Adipocyte (in vitro differentiated cells): Measurements from ENCODE around the gene UBE3B.

Source experiments
- DNase-seq: peaks from one replicate; pipeline ENCODE4 v3.0.0-alpha.2; 2015; ENCODE audit warnings: low read depth
- H3K27me3 ChIP-seq: replicated peaks from 2 replicates; pipeline ENCODE4 v1.7.0; 2013; ENCODE audit warnings: mild to moderate bottlenecking, low read length, moderate library complexity; ENCODE audit not compliant: control insufficient read depth, insufficient read depth
- H3K36me3 ChIP-seq: 2 replicates; pipeline ENCODE4 v1.7.0; 2013; ENCODE audit warnings: low read length, mild to moderate bottlenecking, moderate library complexity; ENCODE audit not compliant: control insufficient read depth, insufficient read depth, severe bottlenecking
- H3K4me1 ChIP-seq: 2 replicates; pipeline ENCODE4 v1.7.0; 2013; ENCODE audit warnings: mild to moderate bottlenecking, low read length, moderate library complexity; ENCODE audit not compliant: control insufficient read depth, insufficient read depth
- H3K4me3 ChIP-seq: 2 replicates; pipeline ENCODE4 v1.7.0; 2013; ENCODE audit warnings: mild to moderate bottlenecking, low read length, moderate library complexity
- H3K9ac ChIP-seq: 2 replicates; pipeline ENCODE4 v1.7.0; 2013; ENCODE audit warnings: mild to moderate bottlenecking, low read length, moderate library complexity
- H3K9me3 ChIP-seq: 2 replicates; pipeline ENCODE4 v1.7.0; 2013; ENCODE audit warnings: mild to moderate bottlenecking, low read length, moderate library complexity; ENCODE audit not compliant: control insufficient read depth

The UBE3B gene

DNA sequence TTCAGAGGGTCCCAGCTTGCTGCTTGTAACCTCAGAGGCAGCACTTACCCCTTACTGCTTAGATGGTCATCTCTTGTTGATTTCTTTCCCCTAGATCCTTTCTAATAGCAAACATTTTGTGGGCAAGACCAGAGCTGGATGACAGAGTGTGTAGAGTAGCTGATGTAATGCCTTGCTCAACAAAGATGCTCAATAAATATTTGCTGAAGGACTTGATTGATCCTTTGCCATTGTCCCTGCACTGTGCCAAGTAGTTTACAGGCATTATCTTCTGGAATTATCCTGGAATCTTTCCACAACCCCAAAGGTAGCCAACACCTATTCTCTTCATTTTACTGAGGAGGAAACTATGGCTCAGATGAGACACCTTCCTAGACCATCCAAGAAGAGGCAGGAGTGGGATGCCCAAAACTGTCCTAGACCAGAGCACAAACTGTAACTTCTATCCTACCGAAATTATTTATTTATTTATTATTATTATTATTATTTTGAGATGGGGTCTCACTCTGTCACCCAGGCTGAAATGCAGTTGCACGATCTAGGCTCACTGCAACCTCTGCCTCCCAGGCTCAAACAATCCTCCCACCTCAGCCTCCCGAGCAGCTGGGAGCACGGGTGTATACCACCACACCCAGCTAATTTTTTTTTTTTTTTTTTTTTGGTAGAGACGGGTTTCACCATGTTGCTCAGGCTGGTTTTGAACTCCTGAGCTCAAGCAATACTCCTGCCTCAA lies 94.5 kb downstream of the UBE3B start:
- Histone ChIP-seq H3K9me3 (no peaks in the 10 kb centered on the region), H3K4me1 (peaks cover 20% of the 10 kb centered on the region), H3K27me3 (no peaks in the 10 kb centered on the region), H3K9ac (no peak overlapping the region), H3K36me3 (peaks cover 49% of the 10 kb centered on the region), H3K4me3 (peak overlapping the region; percentile 95)
- no peak for DNase-seq

DNA sequence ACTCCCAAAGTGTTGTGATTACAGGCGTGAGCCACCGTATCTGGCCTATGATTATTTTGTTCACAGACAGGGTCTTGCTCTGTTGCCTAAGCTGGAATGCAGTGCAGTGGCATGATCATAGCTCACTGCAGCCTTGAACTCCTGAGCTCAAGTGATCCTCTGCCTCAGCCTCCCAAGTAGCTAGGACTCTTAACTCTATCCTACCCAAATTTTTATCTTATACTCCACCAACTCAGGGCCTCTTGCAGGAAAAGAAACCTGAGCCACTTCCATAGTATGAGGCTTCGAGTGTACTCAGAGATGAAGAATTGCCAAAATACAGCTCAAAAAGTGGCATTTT lies 95.0 kb downstream of the UBE3B start:
- peaks cover 20% of the 10 kb centered on the region for H3K4me1 ChIP-seq
- no peaks in the 10 kb centered on the region for H3K27me3 ChIP-seq
- DNase-seq = peak; percentile 6
- H3K4me3 ChIP-seq = peak overlapping the region; percentile 95
- H3K9me3 ChIP-seq = no peaks in the 10 kb centered on the region
- peak overlapping the region; percentile 90 for H3K9ac ChIP-seq
- H3K36me3 ChIP-seq = peaks cover 49% of the 10 kb centered on the region

DNA sequence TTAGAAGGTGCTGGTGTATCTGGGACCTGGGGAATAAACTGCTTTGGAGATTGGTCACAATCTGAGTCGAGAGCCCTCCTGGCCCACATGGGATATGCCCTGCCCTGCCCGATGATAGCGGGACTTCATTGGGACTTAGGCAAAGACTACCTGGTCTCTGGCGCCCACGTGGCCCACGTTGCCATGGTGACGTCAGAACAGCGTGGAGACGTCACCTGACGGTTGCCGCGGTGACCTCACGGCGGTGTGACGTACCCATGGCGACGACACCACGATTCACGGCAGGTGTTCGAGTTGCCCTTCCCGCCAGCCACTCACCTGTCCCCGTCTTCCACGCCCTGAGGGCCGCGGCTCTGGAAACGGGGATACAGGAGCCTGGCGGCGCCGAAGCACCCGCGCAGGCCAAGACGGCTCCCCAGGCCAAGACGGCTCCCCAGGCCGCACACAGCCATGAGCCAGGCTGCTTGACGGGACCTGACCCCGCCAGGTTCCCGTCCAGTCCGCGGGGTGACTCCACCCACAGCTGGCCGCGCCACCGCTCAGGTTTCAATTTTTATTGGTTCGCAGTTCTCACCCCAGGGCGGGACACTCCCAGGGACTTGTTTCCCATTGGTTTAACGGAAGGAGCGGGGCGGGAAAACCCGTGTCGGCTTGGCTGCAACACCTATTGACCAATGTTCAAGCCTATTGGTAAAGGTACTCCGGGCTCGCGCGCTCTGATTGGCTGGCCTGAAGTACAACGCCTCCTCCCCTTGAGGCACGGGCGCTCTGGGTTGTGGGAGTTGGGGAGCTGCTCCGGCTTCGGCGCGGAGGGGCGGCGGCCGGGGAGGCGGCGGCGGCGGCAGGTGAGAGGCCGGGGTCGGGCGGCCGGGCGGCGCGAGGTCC lies 95.8 kb downstream of the UBE3B start, which contains the start of the genes MMAB and MVK:
MMAB (minus strand) TSS at position 476 of the 885 bp plus-strand sequence; CDS start at position 452, 24 bp downstream.
MVK (plus strand) TSS at position 766 of the 885 bp plus-strand sequence. CDS start 1,029 bp downstream, outside the sequence.
- no peaks in the 10 kb centered on the region for H3K9me3 ChIP-seq
- peak; percentile 99 for DNase-seq
- H3K4me1 ChIP-seq = peaks cover 20% of the 10 kb centered on the region
- no peaks in the 10 kb centered on the region for H3K27me3 ChIP-seq
- H3K4me3 ChIP-seq = peak within 1 kb of the TSS; percentile 95
- H3K9ac ChIP-seq = peak within 1 kb of the TSS; percentile 93
- H3K36me3 ChIP-seq = peaks cover 49% of the 10 kb centered on the region

GRCh38 chr12:109573914-109574244 lies 96.4 kb downstream of the UBE3B start:
- H3K36me3 ChIP-seq = peaks cover 50% of the 10 kb centered on the region
- H3K4me3 ChIP-seq = peak overlapping the region; percentile 95
- peak overlapping the region; percentile 93 for H3K9ac ChIP-seq
- peaks cover 20% of the 10 kb centered on the region for H3K4me1 ChIP-seq
- no peaks in the 10 kb centered on the region for H3K9me3 ChIP-seq
- H3K27me3 ChIP-seq = no peaks in the 10 kb centered on the region
- DNase-seq = no peak

DNA sequence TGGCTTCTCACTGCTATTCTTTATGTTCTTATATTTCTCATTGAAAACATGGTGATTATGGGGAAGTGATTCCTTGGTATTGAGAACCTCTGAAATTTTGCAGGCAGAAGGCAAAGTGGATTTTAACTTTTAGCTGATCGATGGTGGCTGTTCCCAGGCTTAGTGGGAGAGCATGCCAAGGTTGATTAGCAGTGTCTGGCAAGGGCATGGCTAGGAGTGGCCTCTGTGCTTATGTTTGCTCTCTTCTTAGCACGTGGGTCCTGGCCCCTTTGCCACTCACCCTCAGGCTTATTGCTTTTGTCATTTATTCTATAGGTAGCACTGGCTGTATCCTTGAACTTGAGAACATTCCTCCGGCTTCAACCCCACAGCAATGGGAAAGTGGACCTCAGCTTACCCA lies 98.2 kb downstream of the UBE3B start:
- H3K4me3 ChIP-seq = no peak overlapping the region
- H3K36me3 ChIP-seq = peaks cover 51% of the 10 kb centered on the region
- no peaks in the 10 kb centered on the region for H3K9me3 ChIP-seq
- no peaks in the 10 kb centered on the region for H3K27me3 ChIP-seq
- no peak overlapping the region for H3K9ac ChIP-seq
- peaks cover 20% of the 10 kb centered on the region for H3K4me1 ChIP-seq
- no peak for DNase-seq

DNA sequence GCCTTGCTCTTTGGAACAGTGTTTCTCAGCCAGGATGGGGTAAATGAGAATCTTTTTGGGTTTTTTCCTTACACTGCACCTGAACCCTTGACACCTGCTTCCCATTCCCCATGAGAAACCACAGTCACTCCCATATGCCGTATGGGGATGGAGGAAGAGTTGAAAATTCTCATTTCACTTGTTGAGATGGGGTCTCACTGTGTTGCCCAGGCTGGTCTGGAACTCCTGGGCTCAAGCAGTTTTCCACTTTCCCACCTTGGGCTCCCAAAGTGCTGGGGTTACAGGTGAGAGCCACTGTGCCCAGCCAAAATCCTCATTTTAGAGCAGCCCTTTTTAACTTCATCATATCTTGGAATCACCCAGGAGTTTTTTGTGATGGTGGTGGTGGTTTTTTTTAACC lies 99.9 kb downstream of the UBE3B start:
- Histone ChIP-seq H3K4me1 (peaks cover 20% of the 10 kb centered on the region), H3K9ac (no peak overlapping the region), H3K36me3 (peaks cover 63% of the 10 kb centered on the region), H3K27me3 (no peaks in the 10 kb centered on the region), H3K9me3 (no peaks in the 10 kb centered on the region), H3K4me3 (no peak overlapping the region)
- no peak for DNase-seq

- DNase-seq = no peak
- H3K27me3 ChIP-seq = no peaks in the 10 kb centered on the region
- peaks cover 13% of the 10 kb centered on the region for H3K4me1 ChIP-seq
- H3K9me3 ChIP-seq = no peaks in the 10 kb centered on the region
- H3K36me3 ChIP-seq = peaks cover 66% of the 10 kb centered on the region
- H3K9ac ChIP-seq = no peak overlapping the region
- H3K4me3 ChIP-seq = no peak overlapping the region
These were observed 101.0 kb downstream of the UBE3B start for GRCh38 chr12:109578330-109578927.

- H3K36me3 ChIP-seq = peaks cover 76% of the 10 kb centered on the region
These were observed 102.2 kb downstream of the UBE3B start for GRCh38 chr12:109579639-109580038.

GRCh38 chr12:109580272-109580671 lies 102.8 kb downstream of the UBE3B start:
- DNase-seq = no peak
- H3K36me3 ChIP-seq = peaks cover 80% of the 10 kb centered on the region
- H3K4me1 ChIP-seq = no peaks in the 10 kb centered on the region

More at GRCh38 chr12:109579639-109580038, 102.2 kb downstream of the UBE3B start:
- Histone ChIP-seq H3K4me3 (no peak overlapping the region), H3K9ac (no peak overlapping the region), H3K27me3 (no peaks in the 10 kb centered on the region), H3K4me1 (peaks cover 6% of the 10 kb centered on the region), H3K9me3 (no peaks in the 10 kb centered on the region)
- DNase-seq = no peak

GRCh38 chr12:109580684-109581333 lies 103.4 kb downstream of the UBE3B start:
- peaks cover 76% of the 10 kb centered on the region for H3K36me3 ChIP-seq
- H3K9ac ChIP-seq = no peak overlapping the region
- no peak for DNase-seq
- no peak overlapping the region for H3K4me3 ChIP-seq
- no peaks in the 10 kb centered on the region for H3K9me3 ChIP-seq
- no peaks in the 10 kb centered on the region for H3K4me1 ChIP-seq
- no peaks in the 10 kb centered on the region for H3K27me3 ChIP-seq

More at GRCh38 chr12:109580272-109580671, 102.8 kb downstream of the UBE3B start:
- H3K9ac ChIP-seq = no peak overlapping the region
- H3K9me3 ChIP-seq = no peaks in the 10 kb centered on the region
- no peaks in the 10 kb centered on the region for H3K27me3 ChIP-seq
- no peak overlapping the region for H3K4me3 ChIP-seq

GRCh38 chr12:109581334-109581691 lies 103.9 kb downstream of the UBE3B start:
- Histone ChIP-seq H3K4me3 (no peak overlapping the region), H3K36me3 (peaks cover 75% of the 10 kb centered on the region), H3K9ac (no peak overlapping the region), H3K4me1 (no peaks in the 10 kb centered on the region), H3K27me3 (no peaks in the 10 kb centered on the region), H3K9me3 (no peaks in the 10 kb centered on the region)
- no peak for DNase-seq
